H9 (cell line): Measurements from ENCODE around the gene NPAS2. TPM values are rescaled to one million over a fixed set of nuclear protein-coding genes. Genes with fewer than 3 reads are reported as not detected.

Experiments
- DNase-seq: peaks from one replicate; pipeline ENCODE4 v3.0.0-alpha.2; 2017
- H2AFZ ChIP-seq: one replicate; pipeline ENCODE4 v1.6.1; 2013; ENCODE audit warnings: mild to moderate bottlenecking, low read length, control low read depth, moderate library complexity
- H2AK5ac ChIP-seq: 2 replicates; pipeline ENCODE4 v1.6.1; 2013; ENCODE audit warnings: low read length, control low read depth, mixed read lengths; ENCODE audit not compliant: insufficient read length
- H2BK120ac ChIP-seq: one replicate; pipeline ENCODE4 v1.6.1; 2013; ENCODE audit warnings: low read depth, mild to moderate bottlenecking, low read length, control low read depth, inconsistent platforms; ENCODE audit not compliant: poor library complexity, severe bottlenecking
- H2BK12ac ChIP-seq: 2 replicates; pipeline ENCODE4 v1.6.1; 2013; ENCODE audit warnings: low read length, control low read depth, mixed read lengths, low read depth; ENCODE audit not compliant: insufficient read length
- H2BK15ac ChIP-seq: 2 replicates; pipeline ENCODE4 v1.6.1; 2013; ENCODE audit warnings: low read depth, low read length, control low read depth
- H2BK20ac ChIP-seq: one replicate; pipeline ENCODE4 v1.6.1; 2013; ENCODE audit warnings: low read depth, mild to moderate bottlenecking, low read length, control low read depth, inconsistent platforms; ENCODE audit not compliant: poor library complexity, severe bottlenecking
- H2BK5ac ChIP-seq: 2 replicates; pipeline ENCODE4 v1.6.1; 2013; ENCODE audit warnings: low read length, control low read depth, mixed read lengths; ENCODE audit not compliant: insufficient read length
- H3K14ac ChIP-seq: 2 replicates; pipeline ENCODE4 v1.6.1; 2013; ENCODE audit warnings: low read length, control low read depth; ENCODE audit not compliant: insufficient read depth
- H3K18ac ChIP-seq: 2 replicates; pipeline ENCODE4 v1.6.1; 2013; ENCODE audit warnings: low read depth, mild to moderate bottlenecking, mixed read lengths, low read length, control low read depth; ENCODE audit not compliant: insufficient read length
- H3K23ac ChIP-seq: 2 replicates; pipeline ENCODE4 v1.6.1; 2013; ENCODE audit warnings: low read length, control low read depth, mixed read lengths, low read depth; ENCODE audit not compliant: insufficient read length
- H3K23me2 ChIP-seq: 2 replicates; pipeline ENCODE4 v1.6.1; 2013; ENCODE audit warnings: low read depth, mild to moderate bottlenecking, mixed read lengths, low read length, control low read depth; ENCODE audit not compliant: insufficient read length, poor library complexity, severe bottlenecking
- H3K27ac ChIP-seq: 2 replicates; pipeline ENCODE4 v1.5.1; 2013; ENCODE audit warnings: low read length, control low read depth, mixed read lengths, low read depth; ENCODE audit not compliant: insufficient read length
- H3K27me3 ChIP-seq: 2 replicates; pipeline ENCODE4 v1.6.1; 2013; ENCODE audit warnings: low read length, control low read depth, inconsistent platforms; ENCODE audit not compliant: insufficient read depth
- H3K4ac ChIP-seq: 2 replicates; pipeline ENCODE4 v1.6.1; 2013; ENCODE audit warnings: low read depth, mild to moderate bottlenecking, control low read depth, inconsistent platforms, low read length, moderate library complexity
- H3K4me1 ChIP-seq: 2 replicates; pipeline ENCODE4 v1.6.1; 2013; ENCODE audit warnings: low read length, control low read depth, inconsistent platforms; ENCODE audit not compliant: insufficient read depth
- H3K4me2 ChIP-seq: 2 replicates; pipeline ENCODE4 v1.6.1; 2013; ENCODE audit warnings: low read length, control low read depth, mixed read lengths; ENCODE audit not compliant: insufficient read length, insufficient read depth
- H3K56ac ChIP-seq: 2 replicates; pipeline ENCODE4 v1.6.1; 2013; ENCODE audit warnings: low read depth, mild to moderate bottlenecking, mixed read lengths, low read length, control low read depth; ENCODE audit not compliant: insufficient read length
- H3K79me1 ChIP-seq: 2 replicates; pipeline ENCODE4 v1.6.1; 2013; ENCODE audit warnings: low read depth, mild to moderate bottlenecking, moderate library complexity, low read length, control low read depth, inconsistent platforms; ENCODE audit not compliant: insufficient read depth, poor library complexity, severe bottlenecking
- H3K79me2 ChIP-seq: 2 replicates; pipeline ENCODE4 v1.6.1; 2013; ENCODE audit warnings: low read length, control low read depth, inconsistent platforms; ENCODE audit not compliant: insufficient read depth
- H3K9ac ChIP-seq: 2 replicates; pipeline ENCODE4 v1.6.1; 2013; ENCODE audit warnings: low read length, control low read depth, mixed read lengths; ENCODE audit not compliant: insufficient read length; ENCODE audit errors: extremely low read depth
- H3K9me3 ChIP-seq: one replicate; pipeline ENCODE4 v1.6.1; 2013; ENCODE audit warnings: low read depth, low read length, inconsistent platforms; ENCODE audit not compliant: control insufficient read depth
- H3T11ph ChIP-seq: one replicate; pipeline ENCODE4 v1.6.1; 2013; ENCODE audit warnings: mild to moderate bottlenecking, low read length, control low read depth, inconsistent platforms
- H4K20me1 ChIP-seq: one replicate; pipeline ENCODE4 v1.6.1; 2013; ENCODE audit not compliant: control insufficient read depth, insufficient read length, insufficient read depth
- H4K5ac ChIP-seq: 2 replicates; pipeline ENCODE4 v1.6.1; 2013; ENCODE audit warnings: low read depth, mild to moderate bottlenecking, mixed read lengths, low read length, control low read depth; ENCODE audit not compliant: insufficient read length
- H4K8ac ChIP-seq: replicated peaks from 2 replicates; pipeline ENCODE4 v1.6.1; 2013; ENCODE audit warnings: low read length, control low read depth, mixed read lengths, low read depth; ENCODE audit not compliant: insufficient read length
- H4K91ac ChIP-seq: 2 replicates; pipeline ENCODE4 v1.6.1; 2013; ENCODE audit warnings: low read depth, mild to moderate bottlenecking, moderate library complexity, mixed read lengths, low read length, control low read depth; ENCODE audit not compliant: insufficient read length
- H3K27ac Mint-ChIP-seq, 3 experiments: 2 replicates in 2 of 3; 3 replicates in 1 of 3; pipeline ENCODE4 v1.8.0; 2020 to 2021; ENCODE audit warnings: mixed read lengths in 3 of 3, mild to moderate bottlenecking in 1 of 3, moderate library complexity in 1 of 3
- H3K27me3 Mint-ChIP-seq: 2 replicates; pipeline ENCODE4 v1.8.0; 2021; ENCODE audit warnings: low read depth, mild to moderate bottlenecking, moderate library complexity, mixed read lengths
- H3K36me3 Mint-ChIP-seq, 3 experiments: 2 replicates in 2 of 3; 3 replicates in 1 of 3; pipeline ENCODE4 v1.8.0; 2020 to 2021; ENCODE audit warnings: low read depth in 3 of 3, mixed read lengths in 3 of 3; ENCODE audit not compliant: insufficient read depth in 1 of 3
- H3K4me1 Mint-ChIP-seq, 2 experiments: 2 replicates each; pipeline ENCODE4 v1.8.0; 2020; ENCODE audit warnings: mixed read lengths in 2 of 2
- H3K4me3 Mint-ChIP-seq, 2 experiments: 2 replicates in 1 of 2; 3 replicates in 1 of 2; pipeline ENCODE4 v1.8.0; 2020 to 2021; ENCODE audit warnings: mild to moderate bottlenecking in 2 of 2, mixed read lengths in 2 of 2, moderate library complexity in 1 of 2
- H3K9me3 Mint-ChIP-seq, 2 experiments: 2 replicates in 1 of 2; 3 replicates in 1 of 2; pipeline ENCODE4 v1.8.0; 2020; ENCODE audit warnings: mild to moderate bottlenecking in 2 of 2, mixed read lengths in 2 of 2, moderate library complexity in 1 of 2
- WGBS: extraction: QIAGEN DNeasy Blood & Tissue Kit; methylation state at CpG from one replicate; pipeline ENCODE4 v1.1.7; 2013; ENCODE audit warnings: missing lambda C conversion rate, low lambda C conversion rate, mixed read lengths; ENCODE audit not compliant: insufficient read length; ENCODE audit errors: extremely low coverage; 5-methylcytosine and 5-hydroxymethylcytosine counted together
- total RNA-seq: library from RNA; stranded (reverse); gene quantifications from 2 replicates; pipeline ENCODE4 v1.2.1, GENCODE V29; 2021
- TF ChIP-seq, protein P1 (sequence below): fragments of 200-600 bp; sonication (generic); conservative IDR thresholded peaks from 3 replicates; pipeline ENCODE4 v1.8.0; 2021; ENCODE audit warnings: antibody characterized with exemption, mild to moderate bottlenecking

NPAS2 gene
- total RNA-seq, 1 experiment from 2014 or later, result 1.3 TPM

GRCh38 chr2:100791936-100792308 lies 28.0 kb upstream of the NPAS2 start:
- Histone ChIP-seq H3K18ac (no peak overlapping the region), H4K20me1 (no peaks in the 10 kb centered on the region), H4K91ac (no peak overlapping the region), H3K4ac (no peak overlapping the region), H2BK12ac (no peak overlapping the region), H3K14ac (no peak overlapping the region; the same call in 1 of the 2 replicates), H3K9ac (no peak overlapping the region), H2BK5ac (no peak overlapping the region), H2BK120ac (no peak overlapping the region), H3K27me3 (no peaks in the 10 kb centered on the region), H3K4me1 (no peaks in the 10 kb centered on the region), H2AK5ac (no peak overlapping the region), H2BK15ac (no peak overlapping the region), H3K27ac (no peak overlapping the region), H4K8ac (no peak overlapping the region), H3K56ac (no peak overlapping the region), H2AFZ (no peak overlapping the region), H3K79me1 (no peaks in the 10 kb centered on the region), H3T11ph (no peak overlapping the region), H3K9me3 (no peaks in the 10 kb centered on the region), H4K5ac (no peak overlapping the region), H3K79me2 (no peaks in the 10 kb centered on the region), H3K23ac (no peak overlapping the region), H3K23me2 (no peaks in the 10 kb centered on the region), H3K4me2 (no peak overlapping the region), H2BK20ac (no peak overlapping the region)
- no peak overlapping the region for H3K27ac Mint-ChIP-seq
- no peak for DNase-seq
- H3K36me3 Mint-ChIP-seq, result no peaks in the 10 kb centered on the region; a peak in 1 of 7 replicates
- H3K27me3 Mint-ChIP-seq, result peaks cover 11% of the 10 kb centered on the region
- peaks cover 2 to 4% of the 10 kb centered on the region in 2 experiments; a peak in 1 of 4 replicates for H3K4me1 Mint-ChIP-seq
- no peak overlapping the region for H3K4me3 Mint-ChIP-seq
- H3K9me3 Mint-ChIP-seq, result no peaks in the 10 kb centered on the region
- no CpG with 5 or more reads among the region's 7 CpGs for WGBS
- TF ChIP-seq, protein P1, sequence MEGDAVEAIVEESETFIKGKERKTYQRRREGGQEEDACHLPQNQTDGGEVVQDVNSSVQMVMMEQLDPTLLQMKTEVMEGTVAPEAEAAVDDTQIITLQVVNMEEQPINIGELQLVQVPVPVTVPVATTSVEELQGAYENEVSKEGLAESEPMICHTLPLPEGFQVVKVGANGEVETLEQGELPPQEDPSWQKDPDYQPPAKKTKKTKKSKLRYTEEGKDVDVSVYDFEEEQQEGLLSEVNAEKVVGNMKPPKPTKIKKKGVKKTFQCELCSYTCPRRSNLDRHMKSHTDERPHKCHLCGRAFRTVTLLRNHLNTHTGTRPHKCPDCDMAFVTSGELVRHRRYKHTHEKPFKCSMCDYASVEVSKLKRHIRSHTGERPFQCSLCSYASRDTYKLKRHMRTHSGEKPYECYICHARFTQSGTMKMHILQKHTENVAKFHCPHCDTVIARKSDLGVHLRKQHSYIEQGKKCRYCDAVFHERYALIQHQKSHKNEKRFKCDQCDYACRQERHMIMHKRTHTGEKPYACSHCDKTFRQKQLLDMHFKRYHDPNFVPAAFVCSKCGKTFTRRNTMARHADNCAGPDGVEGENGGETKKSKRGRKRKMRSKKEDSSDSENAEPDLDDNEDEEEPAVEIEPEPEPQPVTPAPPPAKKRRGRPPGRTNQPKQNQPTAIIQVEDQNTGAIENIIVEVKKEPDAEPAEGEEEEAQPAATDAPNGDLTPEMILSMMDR, result no peak
